HEK293 (cell line): Measurements from ENCODE around the gene FAM83C.

Experiments used
- CTCF ChIP-seq: fragments of 450-650 bp; formaldehyde crosslinking; IDR thresholded peaks from 2 replicates; pipeline ENCODE4 v1.5.1; 2016; ENCODE audit warnings: missing biosample characterization, missing genetic modification characterization
- HIC1 ChIP-seq: fragments of 450-650 bp; formaldehyde crosslinking; IDR thresholded peaks from 2 replicates; pipeline ENCODE4 v1.5.1; 2016; ENCODE audit warnings: missing biosample characterization, missing genetic modification characterization
- KLF17 ChIP-seq: fragments of 450-650 bp; formaldehyde crosslinking; IDR thresholded peaks from 2 replicates; pipeline ENCODE4 v1.5.1; 2016; ENCODE audit warnings: missing biosample characterization, missing genetic modification characterization
- PRDM4 ChIP-seq: fragments of 450-650 bp; formaldehyde crosslinking; IDR thresholded peaks from 2 replicates; pipeline ENCODE4 v1.5.1; 2017; ENCODE audit warnings: missing biosample characterization, missing genetic modification characterization
- ZNF175 ChIP-seq: fragments of 450-650 bp; formaldehyde crosslinking; IDR thresholded peaks from 2 replicates; pipeline ENCODE4 v1.5.1; 2016; ENCODE audit warnings: missing biosample characterization, missing genetic modification characterization
- ZNF639 ChIP-seq: fragments of 450-650 bp; formaldehyde crosslinking; IDR thresholded peaks from 2 replicates; pipeline ENCODE4 v1.5.1; 2016; ENCODE audit warnings: missing biosample characterization, missing genetic modification characterization

- no peak for TF ChIP-seq KLF17 (tag by site-specific recombination)
- no peak for TF ChIP-seq HIC1 (tag by site-specific recombination)
- no peak for TF ChIP-seq CTCF (tag by site-specific recombination)
- TF ChIP-seq ZNF639 (tag by site-specific recombination) = no peak
- TF ChIP-seq PRDM4 = no peak
- no peak for TF ChIP-seq ZNF175 (tag by site-specific recombination)
Measured at GRCh38 chr20:35240811-35241293, 51.4 kb downstream of the FAM83C start.
